ENCODE results near the gene SLC19A2.

- TF ChIP-seq EZH2 (IDR thresholded peaks at IDR 0.05; ENCODE audit: borderline replicate concordance, low read depth, low read length, poor library complexity, severe bottlenecking), result no peak
- no peak for TF ChIP-seq CTCF (conservative IDR thresholded peaks at IDR 0.05; ENCODE audit: low read depth, low read length)
Measured at GRCh38 chr1:169478094-169478672, 7.6 kb downstream of the SLC19A2 start.

Data from A673 (cell line).